Hepatocyte (in vitro differentiated cells): ENCODE results near the gene ERCC6L2.

Experiments used
- EZH2 ChIP-seq: fragments of 200-600 bp; sonication (generic); IDR thresholded peaks from 2 replicates; pipeline ENCODE4 v1.6.1; 2016; ENCODE audit warnings: antibody characterized with exemption, mild to moderate bottlenecking, borderline replicate concordance
- EZH2phosphoT487 ChIP-seq: fragments of 200-600 bp; sonication (generic); IDR thresholded peaks from one replicate; pipeline ENCODE4 v1.6.1; 2018; ENCODE audit warnings: antibody characterized with exemption, mild to moderate bottlenecking, low read depth, moderate library complexity; ENCODE audit not compliant: unreplicated experiment, severe bottlenecking
- TF ChIP-seq, protein P1 (sequence below): fragments of 200-600 bp; sonication (generic); IDR thresholded peaks from 2 replicates; pipeline ENCODE4 v1.5.1; 2016; ENCODE audit warnings: antibody characterized with exemption, mild to moderate bottlenecking; ENCODE audit not compliant: poor library complexity

DNA sequence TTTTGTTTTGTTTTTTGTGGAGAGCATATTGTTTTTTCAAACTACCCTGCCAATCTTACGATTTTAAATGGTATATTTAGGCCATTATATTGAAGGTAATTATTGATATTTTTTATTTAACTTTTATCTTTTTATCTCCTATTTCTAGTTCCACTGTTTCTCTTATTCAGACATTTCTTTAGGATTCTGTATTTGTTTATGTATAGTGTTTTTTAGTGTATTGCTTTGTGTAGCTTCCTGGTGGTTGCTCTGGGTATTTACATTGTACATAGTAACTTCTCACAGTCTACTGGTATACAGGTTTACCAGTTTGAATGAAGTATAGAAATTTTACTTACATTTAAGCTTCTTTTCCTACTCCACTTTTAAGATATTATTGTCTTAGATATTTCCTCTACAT lies 63.2 kb downstream of the ERCC6L2 start:
- TF ChIP-seq, protein P1, sequence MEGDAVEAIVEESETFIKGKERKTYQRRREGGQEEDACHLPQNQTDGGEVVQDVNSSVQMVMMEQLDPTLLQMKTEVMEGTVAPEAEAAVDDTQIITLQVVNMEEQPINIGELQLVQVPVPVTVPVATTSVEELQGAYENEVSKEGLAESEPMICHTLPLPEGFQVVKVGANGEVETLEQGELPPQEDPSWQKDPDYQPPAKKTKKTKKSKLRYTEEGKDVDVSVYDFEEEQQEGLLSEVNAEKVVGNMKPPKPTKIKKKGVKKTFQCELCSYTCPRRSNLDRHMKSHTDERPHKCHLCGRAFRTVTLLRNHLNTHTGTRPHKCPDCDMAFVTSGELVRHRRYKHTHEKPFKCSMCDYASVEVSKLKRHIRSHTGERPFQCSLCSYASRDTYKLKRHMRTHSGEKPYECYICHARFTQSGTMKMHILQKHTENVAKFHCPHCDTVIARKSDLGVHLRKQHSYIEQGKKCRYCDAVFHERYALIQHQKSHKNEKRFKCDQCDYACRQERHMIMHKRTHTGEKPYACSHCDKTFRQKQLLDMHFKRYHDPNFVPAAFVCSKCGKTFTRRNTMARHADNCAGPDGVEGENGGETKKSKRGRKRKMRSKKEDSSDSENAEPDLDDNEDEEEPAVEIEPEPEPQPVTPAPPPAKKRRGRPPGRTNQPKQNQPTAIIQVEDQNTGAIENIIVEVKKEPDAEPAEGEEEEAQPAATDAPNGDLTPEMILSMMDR, result no peak
- TF ChIP-seq EZH2 (no peak), EZH2phosphoT487 (no peak)
